GM21619 (cell line): ENCODE results near the gene ANKS1A.
"Not testable (repeated sequence)": the region's sequence is repeated elsewhere in the genome, so short reads cannot be mapped to it uniquely, and the experiment has no call there.

Source experiments
- ATAC-seq: cut with Tn5 transposase; IDR thresholded peaks from one replicate; pipeline ENCODE4 v1.9.1; 2021; ENCODE audit not compliant: unreplicated experiment

The ANKS1A gene

DNA sequence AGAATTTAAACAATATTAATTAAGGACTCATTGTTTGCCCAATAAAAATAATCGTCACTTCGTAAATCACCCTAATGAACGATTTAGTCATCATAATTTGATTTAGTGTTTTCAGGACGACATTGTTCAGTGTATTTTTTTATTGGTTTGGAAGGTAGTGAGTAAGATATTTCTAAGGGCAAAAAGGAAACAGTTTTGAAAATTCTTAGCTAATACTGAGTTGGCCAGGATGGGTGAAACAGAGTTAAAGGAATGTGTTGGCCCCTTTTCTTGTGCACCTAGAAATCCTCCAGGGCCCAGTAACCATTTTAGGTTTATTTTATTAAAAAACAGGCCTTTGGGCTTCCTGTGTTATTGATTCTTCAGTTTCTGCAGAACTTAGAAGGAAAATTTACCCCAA is 25.3 kb downstream of the ANKS1A start:
- no peak for ATAC-seq

DNA sequence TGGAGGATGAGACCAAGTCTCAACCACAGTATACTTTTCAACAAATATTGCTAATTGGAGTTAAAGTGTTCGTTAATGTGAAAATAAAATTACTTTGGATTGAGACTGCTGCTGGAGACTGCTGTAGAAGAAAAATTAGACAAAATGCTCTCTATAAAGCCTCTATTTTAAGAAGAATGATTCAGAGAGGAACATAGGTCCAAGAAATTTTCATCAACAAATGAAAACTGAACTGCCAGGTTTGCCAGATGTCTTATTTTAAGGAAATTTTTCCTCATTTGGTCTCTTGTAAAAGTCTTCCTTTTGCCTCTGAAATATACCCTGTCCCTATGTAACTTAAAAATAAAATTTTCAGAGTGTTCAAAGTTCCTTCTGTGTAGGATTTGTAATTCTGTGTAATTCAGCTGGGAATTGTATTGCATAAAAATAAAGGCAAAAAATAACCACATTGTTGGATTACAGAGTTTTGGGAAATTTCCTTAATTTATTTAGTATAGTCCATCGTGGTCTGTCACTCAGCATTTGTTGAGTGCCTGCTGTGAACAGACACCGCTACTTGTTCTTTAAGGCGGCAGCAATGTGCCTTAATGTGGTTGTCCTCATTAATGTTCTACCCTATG is 27.4 kb downstream of the ANKS1A start:
- no peak for ATAC-seq

- ATAC-seq = no peak
Measured at GRCh38 chr6:34917626-34918285, 28.7 kb downstream of the ANKS1A start.

DNA sequence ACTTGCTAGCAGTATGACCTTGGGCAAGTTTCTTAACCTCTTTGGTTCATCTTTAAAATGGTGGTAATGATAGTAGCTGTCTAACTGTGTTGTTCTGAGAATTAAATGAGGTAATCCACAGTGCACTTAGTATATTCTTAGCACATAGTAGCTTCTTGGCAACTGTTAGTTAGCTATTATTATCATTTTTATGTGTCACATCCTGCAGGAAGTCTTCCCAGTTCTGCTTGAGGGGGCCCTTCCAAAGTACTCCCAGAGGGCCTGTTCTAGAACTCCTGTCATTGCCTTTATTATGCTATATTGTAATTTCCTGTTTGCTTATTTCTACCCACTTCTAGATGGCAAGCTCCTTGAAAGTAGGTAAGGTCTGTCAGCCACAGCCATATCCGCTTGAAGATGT is 30.6 kb downstream of the ANKS1A start:
- ATAC-seq = no peak

DNA sequence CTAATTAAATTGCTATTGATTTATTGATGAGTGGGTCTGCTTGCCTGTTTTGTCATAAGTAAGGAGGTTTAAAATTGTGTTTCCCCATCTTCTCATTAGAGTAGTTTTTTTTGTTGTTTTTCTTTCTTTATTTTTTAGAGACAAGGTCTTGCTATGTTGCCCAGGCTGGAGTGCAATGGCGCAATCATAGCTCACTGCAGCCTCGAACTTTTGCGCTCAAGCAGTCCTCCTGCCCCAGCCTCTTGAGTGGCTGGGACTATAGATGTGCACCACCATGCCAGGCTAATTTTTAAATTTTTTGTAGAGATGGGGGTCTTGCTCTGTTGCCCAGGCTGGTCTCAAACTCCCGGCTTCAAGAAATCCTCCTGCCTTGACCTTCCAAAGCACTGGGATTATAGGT is 31.0 kb downstream of the ANKS1A start:
- ATAC-seq = no peak

GRCh38 chr6:34922177-34922663 is 33.2 kb downstream of the ANKS1A start:
- no peak for ATAC-seq

- no peak for ATAC-seq
Measured at GRCh38 chr6:34924831-34925625, 36.0 kb downstream of the ANKS1A start.

DNA sequence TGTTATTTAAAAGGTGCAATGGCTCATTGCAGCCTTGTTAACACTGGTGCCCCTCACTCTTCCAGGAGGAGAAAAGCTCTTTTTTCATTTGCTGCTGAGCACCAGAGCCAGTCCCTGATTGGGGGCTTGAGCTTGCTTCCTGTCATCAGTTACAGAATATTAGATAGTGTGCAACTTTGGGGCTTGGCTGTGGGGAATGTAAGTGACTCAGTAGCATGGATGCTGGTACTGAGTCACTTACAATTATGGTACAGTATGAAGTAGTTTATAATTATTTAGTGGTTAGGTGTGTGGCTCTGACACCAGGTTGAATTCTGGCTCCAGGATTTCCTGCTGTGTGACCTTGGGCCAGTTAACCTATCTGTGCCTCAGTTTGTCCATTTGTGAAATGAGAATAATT is 37.6 kb downstream of the ANKS1A start:
- ATAC-seq = no peak

DNA sequence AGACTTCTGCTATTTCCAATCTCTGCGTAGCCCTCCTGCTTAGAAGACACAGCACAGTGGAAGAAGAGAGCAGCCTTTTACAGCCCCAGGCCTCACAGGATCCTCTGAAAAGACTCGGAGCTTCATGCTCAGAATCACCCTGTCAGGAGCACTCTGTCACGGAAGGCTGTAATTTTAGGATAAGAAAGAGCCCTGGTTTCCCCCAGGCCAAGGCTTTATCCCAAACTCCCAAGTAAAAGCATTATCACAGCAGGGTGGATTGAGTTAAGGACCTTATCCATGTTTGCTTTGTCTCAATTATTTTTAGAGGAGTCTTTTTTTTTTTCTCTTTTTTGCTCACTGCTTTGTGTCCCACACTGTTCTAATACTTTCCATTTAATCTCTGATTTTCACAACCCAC is 39.2 kb downstream of the ANKS1A start:
- no peak for ATAC-seq

DNA sequence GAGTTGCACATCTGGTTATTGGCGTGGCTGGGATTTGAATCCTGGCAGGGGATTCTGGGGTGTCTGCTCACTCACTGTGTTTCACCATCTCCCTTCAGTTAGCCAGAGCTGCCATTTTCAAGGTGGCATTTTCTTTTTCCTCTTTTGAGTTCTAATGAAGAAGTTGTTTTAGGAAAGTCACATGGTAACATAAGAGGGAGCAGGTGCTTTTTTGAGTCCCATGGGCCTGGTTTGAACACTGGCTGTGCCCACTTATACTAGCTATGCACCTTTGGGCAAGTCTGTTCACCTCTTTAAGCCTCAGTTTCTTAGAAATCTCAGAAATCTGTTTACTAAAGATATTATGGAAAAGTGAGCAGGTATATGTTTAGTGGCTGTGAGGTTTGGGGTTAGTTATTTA is 39.6 kb downstream of the ANKS1A start:
- ATAC-seq = no peak

GRCh38 chr6:34929241-34929978 is 40.4 kb downstream of the ANKS1A start:
- no peak for ATAC-seq

GRCh38 chr6:34930221-34930620 is 41.2 kb downstream of the ANKS1A start:
- no peak for ATAC-seq

DNA sequence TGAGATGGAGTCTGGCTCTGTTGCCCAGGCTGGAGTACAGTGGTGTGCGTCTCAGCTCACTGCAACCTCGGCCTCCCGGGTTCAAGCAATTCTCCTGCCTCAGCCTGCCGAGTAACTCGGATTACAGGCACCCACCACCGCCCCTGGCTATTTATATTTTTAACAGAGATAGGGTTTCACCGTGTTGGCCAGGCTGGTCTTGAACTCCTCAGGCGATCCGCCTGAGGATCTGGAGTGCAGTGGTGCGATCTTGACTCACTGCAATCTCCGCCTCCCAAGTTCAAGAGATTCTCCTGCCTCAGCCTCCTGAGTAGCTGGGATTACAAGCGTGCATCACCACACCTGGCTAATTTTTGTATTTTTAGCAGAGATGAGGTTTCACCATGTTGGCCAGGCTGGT is 43.1 kb downstream of the ANKS1A start:
- ATAC-seq = not testable (repeated sequence)

GRCh38 chr6:34934516-34934915 is 45.5 kb downstream of the ANKS1A start:
- ATAC-seq = no peak

DNA sequence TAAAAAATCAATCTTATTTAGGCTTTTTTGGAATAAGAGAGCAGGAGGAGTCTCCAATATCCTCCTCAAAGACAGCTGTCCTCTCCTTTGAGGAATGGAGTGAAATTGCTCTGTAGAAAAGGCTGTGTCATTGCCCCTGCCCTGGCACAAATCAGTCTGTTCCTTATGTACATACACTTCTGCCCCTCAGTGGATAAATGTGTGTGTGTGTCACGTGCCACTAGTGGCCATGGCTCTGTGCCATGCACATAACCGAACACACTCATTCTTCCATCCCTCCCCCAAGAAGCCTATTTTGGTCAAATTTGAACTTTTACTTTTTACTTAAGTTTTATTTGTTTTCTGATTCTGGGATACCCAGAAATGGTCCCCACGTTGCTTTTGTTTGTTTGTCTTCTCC is 49.2 kb downstream of the ANKS1A start:
- no peak for ATAC-seq

- no peak for ATAC-seq
Measured at GRCh38 chr6:34940030-34940434, 51.0 kb downstream of the ANKS1A start.

DNA sequence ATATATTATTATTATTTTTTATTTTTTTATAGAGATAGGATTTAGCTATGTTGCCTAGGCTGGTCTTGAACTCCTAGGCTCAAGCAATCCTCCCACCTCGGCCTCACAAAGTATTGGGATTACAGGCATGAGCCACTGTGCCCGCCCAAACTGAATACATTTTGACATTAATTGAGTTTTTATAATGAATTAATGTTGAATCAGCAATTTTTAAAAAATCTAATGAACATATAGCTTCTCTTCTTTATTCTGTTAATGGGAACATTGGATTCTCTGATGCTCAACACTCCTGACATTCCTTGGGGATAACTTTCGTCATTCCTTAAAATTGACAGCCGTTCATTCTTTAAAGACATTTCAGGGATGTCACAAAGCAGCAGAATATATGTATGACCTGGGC is 52.4 kb downstream of the ANKS1A start:
- no peak for ATAC-seq

DNA sequence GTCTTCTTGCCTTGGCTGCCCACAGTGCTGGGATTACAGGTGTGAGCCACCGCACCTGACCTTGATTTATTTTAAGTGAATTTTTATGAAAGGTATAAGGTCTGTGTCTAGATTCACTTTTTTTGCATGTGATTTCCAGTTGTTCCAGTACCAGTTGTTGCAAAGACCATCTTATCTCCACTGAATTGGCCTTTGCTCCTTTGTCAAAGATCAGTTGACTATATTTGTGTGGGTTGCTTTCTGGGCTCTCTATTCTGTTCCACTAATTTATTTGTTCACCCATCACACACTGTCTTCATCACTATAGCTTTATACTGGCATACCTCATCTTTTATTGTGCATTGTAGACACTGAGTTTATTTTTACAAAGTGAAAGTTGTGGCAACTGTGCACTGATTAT is 56.3 kb downstream of the ANKS1A start:
- ATAC-seq = no peak

DNA sequence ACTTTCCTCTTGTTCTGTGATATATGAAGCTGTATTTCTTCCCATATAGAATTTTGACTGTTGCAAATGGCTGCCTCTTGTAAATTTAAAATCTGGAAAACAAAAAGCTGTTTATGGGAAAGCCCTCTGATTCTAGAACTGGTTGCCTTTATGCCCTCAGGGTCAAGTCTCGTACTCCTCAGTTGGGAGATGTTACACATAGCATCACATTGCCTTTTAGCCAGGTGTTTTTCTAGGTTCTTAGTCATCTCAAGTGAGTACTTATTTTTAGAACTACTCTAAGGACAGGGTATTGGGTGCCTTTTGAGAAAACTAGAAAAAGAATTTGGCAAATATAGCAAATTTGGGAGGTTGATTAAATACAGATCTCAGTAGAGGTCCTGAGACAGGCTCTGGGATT is 58.5 kb downstream of the ANKS1A start:
- ATAC-seq = no peak

GRCh38 chr6:34949636-34950035 is 60.6 kb downstream of the ANKS1A start:
- no peak for ATAC-seq

- no peak for ATAC-seq
Measured at GRCh38 chr6:34950849-34951248, 61.8 kb downstream of the ANKS1A start.
